ENCODE results near the gene SH3PXD2A. TPM values are rescaled to one million over a fixed set of nuclear protein-coding genes. Genes with fewer than 3 reads are reported as not detected.

The SH3PXD2A gene
- polyA plus RNA-seq, 1 experiment: 50.2 TPM

DNA sequence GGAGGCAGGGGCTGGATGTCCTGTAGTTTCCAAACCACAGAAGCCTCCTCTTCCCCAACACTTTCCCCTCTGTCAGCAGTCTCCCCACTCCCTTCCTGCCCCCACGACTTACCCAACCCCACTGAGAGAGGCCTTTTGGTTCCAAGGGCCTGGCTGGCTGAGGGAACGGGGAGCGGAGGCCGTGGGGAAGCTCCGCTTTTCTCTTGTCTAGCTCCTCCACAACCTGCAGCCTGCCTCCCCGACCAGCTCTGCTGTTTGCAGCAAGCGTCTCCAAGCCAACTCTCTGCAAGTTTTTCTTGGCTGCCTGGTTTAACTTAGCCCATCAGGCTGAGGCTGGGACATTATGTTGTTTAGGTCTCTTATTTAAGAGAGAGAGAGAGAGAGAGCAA lies 235.0 kb downstream of the SH3PXD2A start:
- Histone ChIP-seq H3K27me3 (ENCODE audit: control insufficient read depth, insufficient read depth, low read length) (no peaks in the 10 kb centered on the region), H3K4me3 (ENCODE audit: low read depth, low read length) (no peak overlapping the region), H3K36me3 (ENCODE audit: control insufficient read depth, insufficient read depth, low read length) (peaks cover 51% of the 10 kb centered on the region)
- DNase-seq (ENCODE audit: low read depth): no peak
- ChIA-PET POLR2A (interaction anchor here (0.7 kb wide), 1 partner anchor 15 kb away, joined by 3 read pairs; no protein-coding TSS in a partner anchor), CTCF (interaction anchor here (1.4 to 1.8 kb wide), 3 partner anchors 9 to 66 kb away, joined by 3 to 8 read pairs (median 4); no protein-coding TSS in a partner anchor)
- TF ChIP-seq, protein P1, sequence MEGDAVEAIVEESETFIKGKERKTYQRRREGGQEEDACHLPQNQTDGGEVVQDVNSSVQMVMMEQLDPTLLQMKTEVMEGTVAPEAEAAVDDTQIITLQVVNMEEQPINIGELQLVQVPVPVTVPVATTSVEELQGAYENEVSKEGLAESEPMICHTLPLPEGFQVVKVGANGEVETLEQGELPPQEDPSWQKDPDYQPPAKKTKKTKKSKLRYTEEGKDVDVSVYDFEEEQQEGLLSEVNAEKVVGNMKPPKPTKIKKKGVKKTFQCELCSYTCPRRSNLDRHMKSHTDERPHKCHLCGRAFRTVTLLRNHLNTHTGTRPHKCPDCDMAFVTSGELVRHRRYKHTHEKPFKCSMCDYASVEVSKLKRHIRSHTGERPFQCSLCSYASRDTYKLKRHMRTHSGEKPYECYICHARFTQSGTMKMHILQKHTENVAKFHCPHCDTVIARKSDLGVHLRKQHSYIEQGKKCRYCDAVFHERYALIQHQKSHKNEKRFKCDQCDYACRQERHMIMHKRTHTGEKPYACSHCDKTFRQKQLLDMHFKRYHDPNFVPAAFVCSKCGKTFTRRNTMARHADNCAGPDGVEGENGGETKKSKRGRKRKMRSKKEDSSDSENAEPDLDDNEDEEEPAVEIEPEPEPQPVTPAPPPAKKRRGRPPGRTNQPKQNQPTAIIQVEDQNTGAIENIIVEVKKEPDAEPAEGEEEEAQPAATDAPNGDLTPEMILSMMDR (IDR thresholded peaks at IDR 0.05; ENCODE audit: insufficient read depth, low read depth, low read length): no peak

DNA sequence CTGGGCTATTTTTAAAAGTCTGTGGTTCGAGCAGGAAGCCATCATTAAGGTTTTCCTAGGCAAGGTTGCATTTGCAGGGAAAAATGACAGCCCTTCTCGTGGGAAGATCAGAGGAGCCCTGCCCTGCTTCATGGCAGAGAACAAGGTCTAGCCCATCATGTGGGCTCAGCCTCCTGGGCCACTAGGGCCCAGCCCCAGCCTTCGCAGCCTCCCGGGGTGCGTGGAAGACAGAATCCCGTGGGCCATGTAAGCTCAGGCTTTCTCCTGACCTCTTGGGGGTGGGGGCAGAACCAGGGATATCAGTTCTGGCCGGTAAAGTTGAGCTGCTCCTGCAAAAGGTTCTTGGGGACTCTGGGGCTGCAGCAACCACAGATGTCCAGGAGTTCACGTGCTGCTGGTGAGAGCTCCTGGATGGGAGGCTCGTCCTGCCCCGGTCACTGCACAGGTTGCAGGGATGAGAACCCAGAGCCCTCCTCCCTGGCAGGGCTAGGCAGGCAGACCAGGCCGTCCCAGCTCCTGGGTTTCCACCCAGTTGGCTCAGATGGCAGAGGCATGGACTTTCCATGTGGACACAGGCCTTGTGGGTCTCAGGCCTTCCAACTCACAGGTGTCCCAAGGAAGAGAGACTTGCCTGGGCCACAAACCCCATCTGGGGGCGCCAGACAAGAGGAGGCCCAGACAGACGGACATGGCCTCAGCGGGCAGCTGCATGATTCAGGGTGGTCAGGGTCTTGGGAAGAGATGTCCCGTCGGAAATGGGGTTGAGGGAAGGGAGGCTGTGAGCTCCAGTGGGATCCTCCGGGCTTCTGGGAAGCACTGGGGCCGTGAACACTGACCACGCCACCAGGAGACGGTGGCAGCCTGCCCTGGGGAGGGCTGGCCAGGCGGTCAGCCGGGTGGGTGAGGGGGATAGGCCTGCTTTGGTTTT lies 235.7 kb downstream of the SH3PXD2A start:
- DNase-seq (ENCODE audit: low read depth): no peak
- CTCF ChIA-PET: interaction anchor here (1.1 to 2.1 kb wide), 5 partner anchors 12 to 67 kb away, joined by 3 to 8 read pairs (median 3); no protein-coding TSS in a partner anchor
- H3K36me3 ChIP-seq (ENCODE audit: control insufficient read depth, insufficient read depth, low read length): peaks cover 45% of the 10 kb centered on the region
- POLR2A ChIA-PET: interaction anchor here (0.7 kb wide), 1 partner anchor 16 kb away, joined by 3 read pairs; no protein-coding TSS in a partner anchor
- TF ChIP-seq, protein P1 (IDR thresholded peaks at IDR 0.05; ENCODE audit: insufficient read depth, low read depth, low read length): no peak
- no peak overlapping the region for H3K4me3 ChIP-seq (ENCODE audit: low read depth, low read length)
- H3K27me3 ChIP-seq (ENCODE audit: control insufficient read depth, insufficient read depth, low read length): no peaks in the 10 kb centered on the region

DNA sequence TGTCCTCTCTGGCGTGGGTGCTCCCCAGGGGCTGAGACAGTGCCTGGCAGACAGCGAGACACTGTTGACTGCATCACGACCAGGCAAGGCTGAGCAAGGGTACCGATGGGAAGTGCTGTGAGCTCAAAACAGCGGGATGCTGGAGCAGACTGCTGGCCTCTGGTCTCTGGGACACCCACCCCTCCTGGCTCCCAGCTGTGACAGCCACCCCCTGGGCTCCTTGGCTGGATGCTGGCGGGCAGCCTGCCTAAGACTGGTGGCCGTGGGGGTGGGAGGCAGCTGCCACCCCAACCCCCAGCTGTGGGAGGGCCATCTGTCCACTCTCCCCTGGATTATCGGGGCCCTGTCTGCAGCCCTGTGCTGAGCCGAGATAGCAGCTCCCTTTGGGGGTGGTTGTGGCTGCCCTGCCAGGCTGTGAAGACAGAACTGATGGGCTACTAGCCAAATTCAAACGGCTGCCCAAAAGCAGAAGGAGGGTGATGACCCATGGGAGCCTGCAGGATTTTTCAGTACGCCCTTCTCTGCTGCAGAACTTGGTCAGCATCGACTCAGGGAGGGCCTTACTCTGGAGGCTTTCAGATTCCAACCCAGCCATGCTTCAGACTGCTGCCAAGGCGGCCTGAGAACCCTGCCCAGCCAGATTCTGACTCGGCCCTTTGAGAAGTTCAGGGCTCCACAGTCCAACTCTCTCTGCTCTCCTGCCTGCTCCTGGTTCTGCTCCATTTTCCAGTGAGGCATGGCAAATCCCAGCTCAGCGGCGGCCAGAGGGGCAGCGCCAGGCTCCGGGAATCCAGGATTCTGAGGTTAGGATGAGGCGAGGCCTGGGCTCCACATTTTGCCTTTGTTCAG lies 236.6 kb downstream of the SH3PXD2A start:
- ChIA-PET POLR2A (no interaction called here), CTCF (interaction anchor here (1.1 to 2.3 kb wide), 7 partner anchors 13 to 68 kb away, joined by 3 to 8 read pairs (median 3); no protein-coding TSS in a partner anchor)
- DNase-seq (ENCODE audit: low read depth): peak; percentile 28
- Histone ChIP-seq H3K36me3 (ENCODE audit: control insufficient read depth, insufficient read depth, low read length) (peaks cover 36% of the 10 kb centered on the region), H3K4me3 (ENCODE audit: low read depth, low read length) (no peak overlapping the region), H3K27me3 (ENCODE audit: control insufficient read depth, insufficient read depth, low read length) (no peaks in the 10 kb centered on the region)
- TF ChIP-seq, protein P1 (IDR thresholded peaks at IDR 0.05; ENCODE audit: insufficient read depth, low read depth, low read length): no peak

DNA sequence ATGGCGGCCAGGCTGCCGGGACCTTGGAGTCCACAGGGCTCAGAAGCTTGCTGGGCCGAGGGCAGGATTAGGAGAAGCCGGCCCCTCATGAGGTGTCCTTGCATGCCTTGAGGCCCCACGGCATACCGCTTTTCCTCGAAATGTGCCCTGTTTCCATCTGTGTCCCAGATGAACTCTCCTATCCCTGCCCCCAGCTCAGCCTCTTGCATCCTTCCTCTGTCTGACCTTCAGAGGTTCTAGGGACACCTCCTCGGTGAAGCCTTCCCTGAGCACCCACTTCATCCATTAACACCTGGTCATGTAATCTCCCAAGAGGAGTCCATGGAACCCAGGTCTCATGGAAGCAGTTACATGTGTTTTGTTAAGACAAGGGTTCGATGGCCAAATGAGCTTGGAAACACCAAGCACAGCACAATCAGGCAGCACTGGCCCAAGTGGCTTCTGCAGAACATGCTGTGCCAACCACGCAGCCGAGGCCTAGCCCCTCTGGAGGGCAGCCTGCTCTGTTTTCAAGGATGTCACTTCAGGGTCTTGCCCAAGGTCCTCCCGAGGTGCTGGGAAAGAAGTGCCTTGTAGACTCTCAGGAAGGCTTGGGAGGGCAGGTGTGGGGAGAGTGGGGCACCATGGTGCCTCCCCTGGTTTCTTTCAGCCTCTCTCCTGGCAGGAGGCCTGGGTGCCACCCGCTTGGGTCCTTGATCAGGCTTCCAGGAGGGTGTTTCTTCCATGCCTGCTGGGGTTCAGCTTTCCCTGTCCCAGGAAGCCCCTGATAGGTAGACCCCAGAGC lies 237.6 kb downstream of the SH3PXD2A start:
- Histone ChIP-seq H3K36me3 (ENCODE audit: control insufficient read depth, insufficient read depth, low read length) (peaks cover 38% of the 10 kb centered on the region), H3K27me3 (ENCODE audit: control insufficient read depth, insufficient read depth, low read length) (no peaks in the 10 kb centered on the region), H3K4me3 (ENCODE audit: low read depth, low read length) (no peak overlapping the region)
- no peak for DNase-seq (ENCODE audit: low read depth)
- TF ChIP-seq, protein P1 (IDR thresholded peaks at IDR 0.05; ENCODE audit: insufficient read depth, low read depth, low read length): no peak
- ChIA-PET POLR2A (no interaction called here), CTCF (interaction anchor here (0.6 to 4.4 kb wide), 5 partner anchors 13 to 269 kb away, joined by 3 to 30 read pairs (median 6); no protein-coding TSS in a partner anchor)

All from BJ (cell line).